ENCODE measurements around the gene ZNF775. TPM values are rescaled to one million over a fixed set of nuclear protein-coding genes. Genes with fewer than 3 reads are reported as not detected.

The ZNF775 gene
- total and polyA plus RNA-seq, 2 of the 13 experiments (the other 11 are each of a cell fraction or from before 2014, with no cell fraction given): 3.1 to 3.2 TPM

GRCh38 chr7:150368884-150369747, 10.0 kb upstream of the ZNF775 start (continued):
- TF ChIP-seq NAIF1 (CRISPR knock-in tag; IDR thresholded peaks at IDR 0.05; ENCODE audit: borderline replicate concordance): no peak
- TF ChIP-seq RBM39 (IDR thresholded peaks at IDR 0.05; ENCODE audit: low read depth, low read length, poor library complexity, severe bottlenecking): peak; percentile 11
- TF ChIP-seq ZNF547 (CRISPR knock-in tag; IDR thresholded peaks at IDR 0.05): no peak; the same call in 1 of the 2 replicates
- no peak for TF ChIP-seq GMEB2 (CRISPR knock-in tag; IDR thresholded peaks at IDR 0.05; ENCODE audit: low read depth)
- peak; percentile 46; the same call in 1 of the 2 replicates for TF ChIP-seq ZNF563 (CRISPR knock-in tag; IDR thresholded peaks at IDR 0.05)
- no peak for TF ChIP-seq PRMT3 (CRISPR knock-in tag; IDR thresholded peaks at IDR 0.05; ENCODE audit: borderline replicate concordance, low read depth)
- TF ChIP-seq AKNA (CRISPR knock-in tag; IDR thresholded peaks at IDR 0.05; ENCODE audit: borderline replicate concordance): no peak
- peak; percentile 31 for TF ChIP-seq SALL2 (CRISPR knock-in tag; IDR thresholded peaks at IDR 0.05)
- peak; percentile 0 for TF ChIP-seq ZFY (CRISPR knock-in tag; IDR thresholded peaks at IDR 0.05)
- no peak for TF ChIP-seq ZNF484 (CRISPR knock-in tag; IDR thresholded peaks at IDR 0.05; ENCODE audit: borderline replicate concordance, low read depth)
- no peak for TF ChIP-seq CBX2 (IDR thresholded peaks at IDR 0.05; ENCODE audit: low read depth, low read length)
- no peak for TF ChIP-seq CBX2 (CRISPR knock-in tag; IDR thresholded peaks at IDR 0.05; ENCODE audit: low read depth)
- TF ChIP-seq GPN1 (CRISPR knock-in tag; IDR thresholded peaks at IDR 0.05; ENCODE audit: borderline replicate concordance): 0 out of 2 replicates have a peak, but pooled peaks have one; percentile 25
- TF ChIP-seq ZNF784 (CRISPR knock-in tag; IDR thresholded peaks at IDR 0.05; ENCODE audit: borderline replicate concordance): no peak
- no peak for TF ChIP-seq LRRFIP1 (CRISPR knock-in tag; conservative IDR thresholded peaks at IDR 0.05)
- no peak; the same call in 1 of the 2 replicates for TF ChIP-seq HDAC2 (CRISPR knock-in tag; IDR thresholded peaks at IDR 0.05)
- TF ChIP-seq ZNF224 (CRISPR knock-in tag; IDR thresholded peaks at IDR 0.05): peak; percentile 60; the same call in 1 of the 2 replicates
- no peak; the same call in 1 of the 2 replicates for TF ChIP-seq GATAD2A (CRISPR knock-in tag; IDR thresholded peaks at IDR 0.05)
- TF ChIP-seq NFE2L1 (CRISPR knock-in tag; IDR thresholded peaks at IDR 0.05; ENCODE audit: borderline replicate concordance): no peak
